GM18505 (cell line): Measurements from ENCODE around the gene OPN1MW3.

ENCODE experiments used
- ATAC-seq: cut with Tn5 transposase; IDR thresholded peaks from one replicate; pipeline ENCODE4 v1.9.1; 2021; ENCODE audit not compliant: unreplicated experiment
- POLR2A ChIP-seq: IDR thresholded peaks from 4 replicates; pipeline ENCODE4 v1.6.1; 2011; ENCODE audit warnings: borderline replicate concordance; ENCODE audit not compliant: insufficient read depth, insufficient read length; ENCODE audit errors: extremely low read depth

Gene OPN1MW3

DNA sequence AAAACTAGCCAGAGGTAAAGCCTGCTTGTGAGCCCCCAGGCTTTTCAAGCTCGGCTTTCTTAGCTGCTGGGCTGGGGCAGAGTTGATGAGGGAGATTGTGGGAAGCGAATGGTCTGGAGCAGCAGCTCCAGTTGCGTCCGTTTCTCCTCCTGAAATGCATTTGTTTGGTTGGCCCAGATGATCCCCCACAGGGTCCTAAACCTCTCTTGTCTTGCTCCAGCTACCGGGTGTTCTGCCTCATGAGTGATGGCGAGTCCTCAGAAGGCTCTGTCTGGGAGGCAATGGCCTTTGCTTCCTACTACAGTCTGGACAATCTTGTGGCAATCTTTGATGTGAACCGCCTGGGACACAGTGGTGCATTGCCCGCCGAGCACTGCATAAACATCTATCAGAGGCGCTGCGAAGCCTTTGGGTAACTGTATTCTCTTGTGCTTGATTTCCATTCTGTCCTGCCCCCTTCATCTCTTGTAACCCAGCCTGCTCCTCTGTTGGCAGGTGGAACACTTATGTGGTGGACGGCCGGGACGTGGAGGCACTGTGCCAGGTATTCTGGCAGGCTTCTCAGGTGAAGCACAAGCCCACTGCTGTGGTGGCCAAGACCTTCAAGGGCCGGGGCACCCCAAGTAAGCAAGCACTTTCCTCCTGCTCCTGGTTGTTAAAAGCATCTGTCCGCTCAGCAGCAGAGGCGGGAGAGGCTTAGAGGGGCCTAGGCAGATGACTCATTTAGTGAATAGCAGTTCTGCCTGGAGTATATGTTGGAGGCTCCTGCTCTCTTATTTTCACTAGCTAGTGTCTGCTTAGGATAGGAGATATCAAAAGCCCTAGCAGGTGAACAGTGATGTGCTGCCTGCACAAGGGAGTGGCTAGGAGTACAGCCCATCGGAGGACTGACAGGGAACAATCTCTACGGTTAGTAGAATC lies 53.5 kb downstream of the OPN1MW3 start:
- no peak for ATAC-seq

DNA sequence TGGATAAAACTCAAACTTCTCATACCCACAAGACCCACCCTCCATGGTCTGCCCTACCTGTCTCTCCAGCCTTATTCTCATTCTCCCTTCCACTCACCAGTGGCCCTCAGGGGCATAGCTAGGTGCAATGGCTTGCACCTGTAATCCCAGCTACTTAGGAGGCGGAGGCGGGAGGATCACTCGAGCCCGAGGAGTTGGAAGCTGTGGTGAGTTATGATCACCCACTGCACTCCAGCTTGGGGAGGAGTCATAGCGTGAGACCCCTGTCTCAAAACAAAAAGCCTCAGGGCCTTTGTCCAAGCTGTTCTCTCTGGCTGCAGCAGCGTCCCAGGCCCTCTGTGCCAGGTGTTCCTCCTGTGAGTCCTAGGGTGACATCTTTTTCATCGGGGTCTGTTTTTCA lies 54.7 kb downstream of the OPN1MW3 start:
- no peak for ATAC-seq

More for the DNA sequence above, 53.5 kb downstream of the OPN1MW3 start:
- TF ChIP-seq POLR2A = no peak

DNA sequence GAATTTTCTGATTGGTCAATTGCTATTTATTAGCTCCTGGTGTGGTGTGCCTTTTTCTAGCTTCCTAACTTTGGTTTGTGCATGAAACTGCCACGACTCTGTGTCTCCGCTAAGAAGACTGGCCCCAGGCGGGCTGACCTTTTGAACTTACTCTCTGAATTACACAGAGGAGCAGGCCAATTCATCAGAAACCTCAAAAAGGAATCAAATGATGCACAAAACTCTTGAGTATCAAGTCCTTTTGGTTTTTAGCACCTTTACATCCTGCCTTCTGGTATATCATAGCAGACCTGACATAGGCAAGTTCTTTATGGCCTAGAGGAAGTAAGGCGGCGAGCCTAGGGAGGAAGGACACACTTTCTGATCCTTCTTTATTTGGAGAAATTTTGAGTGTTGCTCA lies 55.8 kb downstream of the OPN1MW3 start:
- ATAC-seq = no peak
- TF ChIP-seq POLR2A = no peak

More for the DNA sequence above, 54.7 kb downstream of the OPN1MW3 start:
- TF ChIP-seq POLR2A = no peak

DNA sequence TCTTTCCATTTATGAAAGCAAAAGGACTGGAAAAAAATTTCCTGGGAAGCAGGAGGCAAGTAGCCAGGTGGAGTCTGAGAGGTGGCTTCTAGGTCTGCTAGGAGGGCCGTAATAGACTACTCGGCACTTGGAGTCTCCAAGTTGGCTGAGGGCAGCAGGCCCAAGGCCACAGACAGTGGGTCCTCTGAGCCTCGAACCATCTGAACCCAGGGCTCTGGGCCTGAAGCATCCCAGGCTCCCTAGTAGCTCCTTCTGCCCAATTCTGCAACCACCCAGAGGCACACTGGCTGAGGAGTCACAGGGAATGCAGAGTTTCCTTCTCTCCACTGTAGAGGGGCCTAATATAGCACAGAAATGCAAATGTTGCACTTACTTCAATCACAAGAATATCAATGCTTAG lies 58.0 kb downstream of the OPN1MW3 start:
- no peak for ATAC-seq
- no peak for TF ChIP-seq POLR2A

DNA sequence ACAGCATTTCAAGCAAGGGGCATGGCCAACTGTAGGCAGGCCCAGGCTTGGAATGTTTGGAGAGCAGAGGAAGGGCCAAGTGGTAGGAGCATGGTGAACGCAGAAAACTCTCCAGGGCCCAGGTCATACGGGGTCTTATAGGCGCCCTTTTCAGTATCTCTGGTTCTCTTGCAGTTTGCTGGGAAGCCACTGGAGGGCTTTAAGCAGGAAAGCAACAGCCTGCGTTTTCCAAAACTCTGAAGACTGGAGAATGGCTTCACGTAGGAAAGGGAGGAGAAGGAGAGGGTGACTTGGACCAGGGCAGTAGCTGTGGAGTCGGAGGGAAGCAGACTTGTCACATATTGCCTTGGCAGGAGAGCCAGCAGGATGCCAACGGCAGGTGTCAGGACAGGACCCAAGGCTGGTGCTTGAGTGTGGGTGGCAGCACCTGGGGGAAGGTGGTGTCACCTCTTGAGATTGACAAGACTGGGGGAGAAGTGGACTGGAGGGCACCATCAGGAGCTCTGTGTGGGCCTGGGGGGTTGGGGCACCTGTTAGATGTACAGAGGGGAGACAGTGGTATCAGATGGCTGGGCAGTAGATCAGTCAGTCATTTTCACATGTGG lies 60.1 kb downstream of the OPN1MW3 start:
- no peak for ATAC-seq
- no peak for TF ChIP-seq POLR2A

DNA sequence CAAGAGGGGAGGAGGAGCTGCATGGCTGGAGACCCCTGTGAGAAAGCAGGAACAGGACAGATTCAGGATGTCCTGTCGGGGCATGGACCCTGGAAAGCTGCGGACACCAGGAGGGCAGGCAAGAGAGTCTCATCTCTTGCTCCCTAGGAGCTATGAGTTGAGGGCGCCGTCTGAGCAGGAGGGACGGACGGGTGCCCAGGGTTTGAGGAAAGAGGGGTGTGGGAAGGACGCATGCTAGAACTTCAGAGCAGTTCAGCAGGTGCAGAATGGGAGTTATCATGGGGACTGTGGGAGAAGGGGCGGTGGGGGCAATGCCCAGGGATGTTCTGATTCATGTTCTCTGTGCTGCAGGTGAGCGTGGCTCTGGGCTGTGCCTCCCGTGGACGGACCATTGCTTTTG lies 63.0 kb downstream of the OPN1MW3 start:
- no peak for ATAC-seq
- TF ChIP-seq POLR2A = no peak
